SJCRH30 (cell line): Measurements from ENCODE around the gene ANAPC7. TPM values are rescaled to one million over a fixed set of nuclear protein-coding genes. Genes with fewer than 3 reads are reported as not detected.

ENCODE experiments used
- DNase-seq, 2 experiments: peaks; one replicate each; pipeline ENCODE4 v3.0.0-alpha.2; 2015 to 2020
- H3K27ac ChIP-seq: fragments of 250-450 bp; sonication (Bioruptor Pico); 2 replicates; pipeline ENCODE4 v1.5.1; 2020; ENCODE audit warnings: mild to moderate bottlenecking, moderate library complexity
- H3K27me3 ChIP-seq: fragments of 250-450 bp; sonication (Bioruptor Pico); 2 replicates; pipeline ENCODE4 v1.5.1; 2020; ENCODE audit warnings: mild to moderate bottlenecking, moderate library complexity
- H3K36me3 ChIP-seq: fragments of 250-450 bp; sonication (Bioruptor Pico); 2 replicates; pipeline ENCODE4 v1.5.1; 2020; ENCODE audit warnings: mild to moderate bottlenecking, moderate library complexity
- H3K4me1 ChIP-seq: fragments of 250-450 bp; sonication (Bioruptor Pico); 2 replicates; pipeline ENCODE4 v1.5.1; 2020; ENCODE audit warnings: mild to moderate bottlenecking, moderate library complexity
- H3K4me3 ChIP-seq: fragments of 250-450 bp; sonication (Bioruptor Pico); 2 replicates; pipeline ENCODE4 v1.5.1; 2020; ENCODE audit warnings: mild to moderate bottlenecking, moderate library complexity
- H3K9me3 ChIP-seq: fragments of 250-450 bp; sonication (Bioruptor Pico); replicated peaks from 2 replicates; pipeline ENCODE4 v1.5.1; 2020; ENCODE audit warnings: mild to moderate bottlenecking, moderate library complexity
- total RNA-seq: library from RNA; depleted of rRNA; stranded (reverse); fragments of >200 nt; shearing (Covaris generic); gene quantifications from 2 replicates; pipeline ENCODE4 v1.2.3, GENCODE V29; 2014; rRNA removed

Gene ANAPC7
- total RNA-seq, 1 experiment from 2014 or later = 89.3 TPM

DNA sequence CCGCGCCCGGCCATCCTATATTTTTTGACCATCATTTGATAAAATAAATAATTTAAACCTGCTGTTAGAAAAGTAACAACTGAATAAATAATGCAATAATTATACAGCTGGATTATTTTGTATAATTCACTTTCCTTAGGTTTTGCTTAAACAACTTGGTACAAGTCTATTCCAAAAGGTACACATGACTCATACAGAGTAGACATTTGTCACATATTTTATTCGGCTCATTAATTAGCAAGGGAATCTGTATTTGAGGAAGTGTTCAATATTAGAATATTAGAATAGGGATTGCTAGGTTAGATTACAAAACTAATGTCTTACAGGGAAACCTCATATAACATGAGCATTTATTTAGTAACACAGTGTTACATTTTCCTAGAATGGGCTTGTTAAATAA, 73.8 kb downstream of the ANAPC7 start:
- Histone ChIP-seq H3K9me3 (no peaks in the 10 kb centered on the region), H3K4me1 (no peaks in the 10 kb centered on the region), H3K36me3 (peaks cover 88% of the 10 kb centered on the region), H3K27ac (no peak overlapping the region), H3K27me3 (no peaks in the 10 kb centered on the region), H3K4me3 (no peak overlapping the region)
- DNase-seq = no peak

Other genes starting within 250 kb of the ANAPC7 start
- gene ATP2A2, start 122.5 kb downstream of the ANAPC7 start, total RNA-seq = 164 and 166 TPM in 2 replicates
- 106 and 112 TPM in 2 replicates for gene ARPC3, start 46.6 kb upstream of the ANAPC7 start, total RNA-seq
- 43.6 and 45.9 TPM in 2 replicates for gene GPN3, start 64.5 kb upstream of the ANAPC7 start, total RNA-seq
- 26.3 and 30.2 TPM in 2 replicates for gene FAM216A, start 65.1 kb upstream of the ANAPC7 start, total RNA-seq
- gene VPS29, start 98.4 kb upstream of the ANAPC7 start, total RNA-seq = 73.2 and 91.5 TPM in 2 replicates
- 1.1 and 2.7 TPM in 2 replicates for gene RAD9B, start 98.6 kb upstream of the ANAPC7 start, total RNA-seq
- gene PPTC7, start 179.6 kb upstream of the ANAPC7 start, total RNA-seq = 6.6 and 6.9 TPM in 2 replicates
- 15.1 and 15.7 TPM in 2 replicates for gene TCTN1, start 210.4 kb upstream of the ANAPC7 start, total RNA-seq